Fibroblast of villous mesenchyme (primary cell): ENCODE measurements around the gene RNF186. TPM values are rescaled to one million over a fixed set of nuclear protein-coding genes. Genes with fewer than 3 reads are reported as not detected.

Source experiments
- DNase-seq: peaks from one replicate; pipeline ENCODE4 v3.0.0-alpha.2; 2010; ENCODE audit warnings: low read depth
- H3K4me3 ChIP-seq: 2 replicates; pipeline ENCODE4 v1.5.1; 2011; ENCODE audit warnings: low read depth, mild to moderate bottlenecking, low read length
- CTCF ChIP-seq: IDR thresholded peaks from 2 replicates; pipeline ENCODE4 v1.5.1; 2012; ENCODE audit warnings: low read depth, mild to moderate bottlenecking, low read length; ENCODE audit not compliant: insufficient read depth
- total RNA-seq: library from RNA; depleted of rRNA; stranded (reverse); fragments of >200 nt; gene quantifications from 2 replicates; pipeline ENCODE4 v1.2.3, GENCODE V29; 2012

The RNF186 gene
- total RNA-seq, 1 donor = not detected

GRCh38 chr1:19808351-19808750 is 6.7 kb downstream of the RNF186 start:
- no peak for DNase-seq
- no peak for TF ChIP-seq CTCF
- no peak overlapping the region for H3K4me3 ChIP-seq

DNA sequence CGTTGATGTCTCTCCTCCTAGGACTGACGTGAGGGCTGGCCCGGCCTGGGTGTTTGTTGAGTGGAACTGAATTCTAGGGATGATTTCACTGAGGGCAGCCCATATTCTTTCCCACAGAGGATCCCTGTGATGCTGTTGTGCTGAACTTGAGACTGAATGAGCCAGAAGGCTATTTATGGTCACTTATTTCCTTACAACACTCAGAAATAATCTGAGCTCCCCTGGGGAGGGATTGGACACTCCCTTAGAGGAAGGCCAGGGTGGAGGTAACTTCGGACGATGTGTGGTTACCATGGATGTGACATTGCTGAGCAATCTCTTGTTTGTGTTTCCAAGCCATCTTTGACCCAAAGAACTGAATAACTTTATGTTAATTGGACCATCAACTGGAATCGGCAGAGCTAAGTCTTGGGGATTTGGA is 10.2 kb downstream of the RNF186 start:
- no peak overlapping the region for H3K4me3 ChIP-seq
- DNase-seq = no peak
- TF ChIP-seq CTCF = no peak

DNA sequence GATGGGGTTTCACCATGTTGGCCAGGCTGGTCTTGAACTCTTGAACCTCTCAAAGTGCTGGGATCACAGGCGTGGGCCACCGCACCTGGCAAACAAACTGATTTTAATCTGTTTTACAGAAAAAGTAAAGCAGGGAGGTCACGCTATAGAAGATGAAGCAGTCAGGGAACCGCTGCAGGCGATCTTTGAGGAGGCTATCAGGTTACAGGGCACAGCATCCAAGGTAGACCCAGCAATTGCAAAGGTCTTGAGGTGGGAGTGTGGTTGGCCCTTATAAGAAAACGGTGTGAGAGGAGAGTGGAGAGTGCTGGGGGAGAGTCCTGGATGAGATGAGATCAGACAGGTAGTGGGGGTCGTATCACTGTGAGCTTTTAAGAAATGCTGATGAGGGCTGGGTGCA is 12.8 kb downstream of the RNF186 start:
- no peak for TF ChIP-seq CTCF
- no peak for DNase-seq
- no peak overlapping the region for H3K4me3 ChIP-seq

DNA sequence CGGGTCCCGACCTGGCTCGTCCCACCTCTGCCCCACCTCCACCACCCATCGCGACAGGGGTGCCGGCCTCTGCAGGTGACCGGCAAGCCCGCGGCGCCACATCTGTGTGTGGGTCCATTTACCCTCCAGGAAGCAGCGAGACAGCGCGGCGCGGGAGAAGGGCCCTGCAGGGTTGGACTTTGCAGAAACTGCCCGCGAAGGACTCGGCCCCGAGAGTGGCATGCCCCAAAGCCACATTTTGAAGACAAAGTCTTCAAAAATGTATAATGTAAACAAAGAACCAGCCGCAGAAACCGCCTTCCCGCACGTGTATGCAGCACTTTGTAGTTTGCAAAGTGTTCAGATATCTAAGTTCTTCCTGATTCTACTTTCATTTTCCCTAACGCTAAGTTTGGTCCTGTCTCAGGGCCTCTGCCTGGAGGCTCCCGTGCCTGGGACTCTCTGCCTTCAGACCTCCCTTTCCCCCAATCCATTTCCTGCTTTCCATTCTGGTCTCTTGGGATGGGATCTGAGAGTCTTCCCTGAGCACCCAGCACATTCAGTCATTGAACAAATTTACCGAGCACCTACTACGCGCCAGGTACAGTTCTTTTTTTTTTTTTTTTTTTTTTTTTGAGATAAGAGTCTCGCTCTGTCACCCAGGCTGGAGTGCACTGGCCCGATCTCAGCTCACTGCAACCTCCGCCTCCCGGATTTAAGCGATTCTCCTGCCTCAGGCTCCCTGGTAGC is 14.8 kb downstream of the RNF186 start:
- TF ChIP-seq CTCF = no peak
- H3K4me3 ChIP-seq = peak overlapping the region; percentile 65
- peak; percentile 87 for DNase-seq

GRCh38 chr1:19799230-19800075 is 15.6 kb downstream of the RNF186 start, which contains the start of gene TMCO4:
TSS of gene TMCO4 (minus strand) at chr1:19799916. CDS start at chr1:19780758, 19,158 bp downstream.
- peak; percentile 40 for TF ChIP-seq CTCF
- H3K4me3 ChIP-seq = peak within 1 kb of the TSS; percentile 65
- DNase-seq = peak; percentile 45

DNA sequence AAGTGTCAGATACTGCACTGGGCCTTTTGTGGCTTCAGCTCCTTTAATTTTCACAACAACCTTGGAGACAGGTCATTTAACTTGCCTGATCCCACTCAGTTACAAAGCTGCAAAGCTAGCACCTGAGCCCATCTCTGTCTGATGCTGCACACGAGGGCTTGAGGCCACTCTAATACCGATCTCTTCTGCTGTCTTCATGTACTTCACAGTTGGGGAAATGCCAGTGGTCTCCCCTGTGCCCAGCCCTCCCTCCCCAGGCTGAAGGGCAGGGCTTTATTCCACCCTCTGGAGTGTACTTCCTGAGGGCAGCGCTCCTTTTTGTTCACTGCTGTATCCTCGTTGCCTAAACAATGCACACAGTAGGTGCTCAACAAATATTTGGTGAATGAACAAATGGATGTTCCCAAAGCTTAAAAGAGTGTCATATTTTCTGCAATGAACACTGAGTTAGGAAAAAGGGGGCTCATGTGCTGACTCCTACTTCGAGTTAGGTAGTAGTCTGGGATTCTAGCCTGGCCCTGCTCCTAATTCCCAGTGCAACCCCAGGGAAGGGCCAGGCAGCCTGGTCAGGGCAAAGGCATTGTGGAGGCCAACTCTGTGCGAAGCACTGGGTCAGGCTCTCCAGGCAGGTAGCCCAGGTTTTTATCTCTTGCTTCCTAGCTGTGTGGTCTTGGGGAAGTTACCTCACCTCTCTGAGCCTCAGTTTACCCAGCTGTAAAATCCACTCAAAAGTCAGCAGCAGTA is 16.4 kb downstream of the RNF186 start:
- DNase-seq = no peak
- peak overlapping the region; percentile 65 for H3K4me3 ChIP-seq
- TF ChIP-seq CTCF = no peak
